Measurements from ENCODE around the gene GEMIN7. TPM values are rescaled to one million over a fixed set of nuclear protein-coding genes. Genes with fewer than 3 reads are reported as not detected.

Gene GEMIN7
- total RNA-seq, 1 donor from 2014 or later = 15.9 TPM

DNA sequence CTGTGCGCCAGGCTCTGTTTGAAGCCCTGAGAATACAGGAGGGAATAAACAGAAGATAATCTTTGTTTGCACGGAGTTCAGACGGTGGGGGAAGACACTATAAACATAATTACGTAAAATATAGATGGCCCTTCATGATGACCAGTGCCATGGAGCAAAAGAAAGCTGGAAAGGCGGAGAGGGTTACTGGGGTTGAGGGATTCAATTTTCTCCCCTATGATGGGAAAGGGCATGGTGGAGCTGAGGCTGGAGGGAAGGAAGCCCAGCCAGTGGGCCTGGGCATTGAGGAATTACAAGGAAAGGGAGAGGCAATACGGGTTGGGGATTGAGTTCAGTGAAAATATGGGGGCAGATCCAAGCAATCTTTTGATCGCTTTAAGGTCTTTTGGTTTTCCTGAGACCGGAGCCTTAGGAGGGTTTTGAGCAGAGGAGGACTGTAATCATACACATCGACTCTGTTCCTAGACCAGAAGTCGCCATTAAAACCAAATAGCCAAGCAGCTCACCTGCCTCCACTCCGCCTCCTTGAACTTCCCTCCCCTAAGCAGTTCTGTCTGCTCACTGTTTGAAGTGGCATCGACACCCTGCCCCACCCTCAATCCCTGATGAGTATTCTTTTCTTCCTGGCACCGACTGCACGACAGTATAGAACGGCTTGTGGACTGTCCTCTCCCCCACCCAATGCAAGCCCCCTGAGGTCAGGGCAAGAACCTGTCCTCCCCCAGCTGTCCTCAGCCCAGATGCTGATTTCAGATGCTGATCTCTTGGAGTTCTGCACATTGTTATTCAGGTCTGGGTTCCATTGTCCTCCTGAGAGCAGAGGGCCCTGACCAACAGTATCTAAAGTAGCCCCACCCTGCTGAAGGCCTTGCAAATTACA, 2.0 kb upstream of the GEMIN7 start:
- no peaks in the 10 kb centered on the region for H3K9me3 ChIP-seq (replicated peaks)
- peaks cover 50% of the 10 kb centered on the region for H3K4me1 ChIP-seq
- no peak for DNase-seq
- intact Hi-C loops (cut with micrococcal nuclease) = no loop called here
- peaks cover 3% of the 10 kb centered on the region for H3K36me3 ChIP-seq
- no peaks in the 10 kb centered on the region for H3K27me3 ChIP-seq (ENCODE audit: low read depth)
- H3K27ac ChIP-seq (replicated peaks) = peak overlapping the region; percentile 51
- peak overlapping the region; percentile 66 for H3K4me3 ChIP-seq
- TF ChIP-seq, protein P1, sequence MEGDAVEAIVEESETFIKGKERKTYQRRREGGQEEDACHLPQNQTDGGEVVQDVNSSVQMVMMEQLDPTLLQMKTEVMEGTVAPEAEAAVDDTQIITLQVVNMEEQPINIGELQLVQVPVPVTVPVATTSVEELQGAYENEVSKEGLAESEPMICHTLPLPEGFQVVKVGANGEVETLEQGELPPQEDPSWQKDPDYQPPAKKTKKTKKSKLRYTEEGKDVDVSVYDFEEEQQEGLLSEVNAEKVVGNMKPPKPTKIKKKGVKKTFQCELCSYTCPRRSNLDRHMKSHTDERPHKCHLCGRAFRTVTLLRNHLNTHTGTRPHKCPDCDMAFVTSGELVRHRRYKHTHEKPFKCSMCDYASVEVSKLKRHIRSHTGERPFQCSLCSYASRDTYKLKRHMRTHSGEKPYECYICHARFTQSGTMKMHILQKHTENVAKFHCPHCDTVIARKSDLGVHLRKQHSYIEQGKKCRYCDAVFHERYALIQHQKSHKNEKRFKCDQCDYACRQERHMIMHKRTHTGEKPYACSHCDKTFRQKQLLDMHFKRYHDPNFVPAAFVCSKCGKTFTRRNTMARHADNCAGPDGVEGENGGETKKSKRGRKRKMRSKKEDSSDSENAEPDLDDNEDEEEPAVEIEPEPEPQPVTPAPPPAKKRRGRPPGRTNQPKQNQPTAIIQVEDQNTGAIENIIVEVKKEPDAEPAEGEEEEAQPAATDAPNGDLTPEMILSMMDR (IDR thresholded peaks at IDR 0.05; ENCODE audit: borderline replicate concordance) = no peak

DNA sequence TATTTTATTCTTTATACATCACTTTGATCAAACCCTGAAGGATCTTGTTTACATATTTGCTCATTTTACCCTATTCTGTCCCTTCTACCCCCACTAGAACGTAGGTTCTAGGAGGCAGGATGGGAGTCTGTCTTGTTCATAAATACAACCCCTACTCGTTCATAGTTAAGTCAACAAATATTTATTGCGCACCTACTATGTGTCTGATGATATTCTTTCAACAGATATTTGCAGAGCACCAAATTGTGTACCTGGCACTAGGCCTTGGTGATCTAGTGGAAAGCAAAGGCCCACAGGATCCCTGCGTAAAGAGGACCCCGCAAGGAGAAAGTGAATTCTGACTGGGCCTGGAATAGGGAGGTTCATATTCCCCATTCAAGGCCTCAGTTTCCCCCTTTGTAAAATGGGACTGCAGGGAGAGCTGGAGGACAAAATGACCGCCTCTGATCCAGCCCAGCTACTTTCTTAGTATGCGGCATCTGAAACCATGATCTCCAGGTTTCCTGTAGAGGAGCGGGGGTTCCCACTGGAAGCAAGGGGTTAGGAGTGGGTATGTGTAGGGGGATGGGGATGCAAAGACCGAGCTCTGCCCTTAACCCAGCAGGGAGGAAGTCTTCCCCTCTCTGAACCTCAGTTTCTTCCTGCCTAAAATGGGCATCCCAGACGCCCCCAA, 534 bp upstream of the GEMIN7 start:
- Histone ChIP-seq H3K9me3 (replicated peaks) (no peaks in the 10 kb centered on the region), H3K4me3 (peak overlapping the region; percentile 96), H3K27me3 (ENCODE audit: low read depth) (no peaks in the 10 kb centered on the region), H3K36me3 (peaks cover 5% of the 10 kb centered on the region), H3K4me1 (peaks cover 50% of the 10 kb centered on the region), H3K27ac (replicated peaks) (peak overlapping the region; percentile 85)
- no peak for DNase-seq
- intact Hi-C loops (cut with micrococcal nuclease) = no loop called here
- TF ChIP-seq, protein P1 (IDR thresholded peaks at IDR 0.05; ENCODE audit: borderline replicate concordance) = no peak

DNA sequence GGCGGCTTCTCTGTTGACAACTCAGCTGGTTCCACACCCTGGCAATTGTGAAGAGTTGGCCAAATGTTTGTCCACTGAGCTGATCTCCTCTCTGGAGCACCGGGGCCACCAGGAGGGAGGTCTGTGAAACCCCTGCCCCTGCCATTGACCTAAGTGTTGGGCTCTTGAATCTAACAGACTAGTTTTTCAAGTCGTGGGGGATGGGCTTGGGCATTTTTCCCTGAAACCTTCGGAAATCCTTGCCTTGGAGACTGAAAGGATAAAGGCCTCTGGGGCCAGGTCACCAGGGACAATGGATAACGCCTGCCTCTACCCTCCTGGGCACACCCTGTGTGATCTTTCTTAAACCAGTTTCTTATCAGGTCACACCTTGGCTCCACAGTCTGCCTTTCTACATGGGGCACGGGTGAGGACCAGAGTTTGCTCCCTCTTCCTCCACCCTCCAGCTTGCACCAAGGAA, 881 bp downstream of the GEMIN7 start:
- peak overlapping the region; percentile 96 for H3K4me3 ChIP-seq
- no peak overlapping the region for H3K27ac ChIP-seq (replicated peaks)
- DNase-seq = no peak
- TF ChIP-seq, protein P1 (IDR thresholded peaks at IDR 0.05; ENCODE audit: borderline replicate concordance) = no peak
- peaks cover 6% of the 10 kb centered on the region for H3K36me3 ChIP-seq
- H3K27me3 ChIP-seq (ENCODE audit: low read depth) = no peaks in the 10 kb centered on the region
- no peaks in the 10 kb centered on the region for H3K9me3 ChIP-seq (replicated peaks)
- intact Hi-C loops (cut with micrococcal nuclease) = no loop called here
- H3K4me1 ChIP-seq = peaks cover 48% of the 10 kb centered on the region

DNA sequence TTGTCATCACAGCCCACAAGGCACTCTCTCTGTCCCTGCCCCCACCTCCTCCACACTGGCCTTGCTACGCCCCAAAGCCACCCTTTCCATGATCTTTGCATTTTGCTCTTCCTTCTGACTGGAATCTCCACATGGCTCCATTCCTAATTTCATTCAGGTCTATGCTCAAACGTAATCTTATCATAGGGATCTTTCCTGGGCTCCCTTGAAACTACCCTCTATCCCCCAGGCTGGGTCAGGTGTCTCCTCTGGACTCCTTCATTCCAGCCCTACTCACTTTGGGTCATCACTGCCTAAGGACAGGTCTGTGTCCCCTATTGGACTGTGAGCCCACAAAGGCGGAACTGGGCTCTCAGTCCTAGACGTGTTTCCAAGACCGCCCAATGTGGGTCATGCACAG, 3.1 kb downstream of the GEMIN7 start:
- Histone ChIP-seq H3K27me3 (ENCODE audit: low read depth) (no peaks in the 10 kb centered on the region), H3K36me3 (peaks cover 9% of the 10 kb centered on the region), H3K9me3 (replicated peaks) (no peaks in the 10 kb centered on the region), H3K4me1 (peaks cover 27% of the 10 kb centered on the region), H3K4me3 (no peak overlapping the region), H3K27ac (replicated peaks) (no peak overlapping the region)
- no peak for DNase-seq
- intact Hi-C loops (cut with micrococcal nuclease) = no loop called here
- TF ChIP-seq, protein P1 (IDR thresholded peaks at IDR 0.05; ENCODE audit: borderline replicate concordance) = no peak

DNA sequence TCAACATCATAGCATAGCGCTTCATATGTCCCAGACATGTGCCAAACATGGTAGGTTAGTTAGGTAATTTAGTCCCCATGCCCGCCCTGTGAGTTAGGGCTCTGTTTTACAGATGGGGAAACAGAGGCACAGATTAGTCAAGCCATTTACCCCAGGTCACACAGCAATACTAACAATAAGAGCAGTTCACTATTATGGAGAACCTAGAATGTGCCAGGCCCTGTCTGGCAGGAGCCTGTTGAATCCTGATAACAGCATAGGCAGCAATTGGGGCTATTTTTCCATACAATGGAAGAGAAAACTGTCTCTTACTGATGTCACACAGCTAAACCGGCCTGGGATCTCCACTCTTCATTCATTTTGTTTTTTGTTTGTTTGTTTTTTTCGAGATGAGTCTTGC, 7.4 kb downstream of the GEMIN7 start:
- Histone ChIP-seq H3K9me3 (replicated peaks) (no peaks in the 10 kb centered on the region), H3K4me1 (peaks cover 9% of the 10 kb centered on the region), H3K36me3 (peaks cover 27% of the 10 kb centered on the region), H3K27ac (replicated peaks) (no peak overlapping the region), H3K27me3 (ENCODE audit: low read depth) (no peaks in the 10 kb centered on the region), H3K4me3 (no peak overlapping the region)
- DNase-seq = no peak
- intact Hi-C loops (cut with micrococcal nuclease) = no loop called here
- TF ChIP-seq, protein P1 (IDR thresholded peaks at IDR 0.05; ENCODE audit: borderline replicate concordance) = no peak

Data from left ventricle myocardium inferior (tissue), 1 donor.